ENCODE data around the gene SLC48A1.
"Not testable (repeated sequence)": the region's sequence is repeated elsewhere in the genome, so short reads cannot be mapped to it uniquely, and the experiment has no call there.

Gene SLC48A1

GRCh38 chr12:47800582-47800981, 27.5 kb downstream of the SLC48A1 start:
- H3K4me1 Mint-ChIP-seq = peaks cover 83% of the 10 kb centered on the region

DNA sequence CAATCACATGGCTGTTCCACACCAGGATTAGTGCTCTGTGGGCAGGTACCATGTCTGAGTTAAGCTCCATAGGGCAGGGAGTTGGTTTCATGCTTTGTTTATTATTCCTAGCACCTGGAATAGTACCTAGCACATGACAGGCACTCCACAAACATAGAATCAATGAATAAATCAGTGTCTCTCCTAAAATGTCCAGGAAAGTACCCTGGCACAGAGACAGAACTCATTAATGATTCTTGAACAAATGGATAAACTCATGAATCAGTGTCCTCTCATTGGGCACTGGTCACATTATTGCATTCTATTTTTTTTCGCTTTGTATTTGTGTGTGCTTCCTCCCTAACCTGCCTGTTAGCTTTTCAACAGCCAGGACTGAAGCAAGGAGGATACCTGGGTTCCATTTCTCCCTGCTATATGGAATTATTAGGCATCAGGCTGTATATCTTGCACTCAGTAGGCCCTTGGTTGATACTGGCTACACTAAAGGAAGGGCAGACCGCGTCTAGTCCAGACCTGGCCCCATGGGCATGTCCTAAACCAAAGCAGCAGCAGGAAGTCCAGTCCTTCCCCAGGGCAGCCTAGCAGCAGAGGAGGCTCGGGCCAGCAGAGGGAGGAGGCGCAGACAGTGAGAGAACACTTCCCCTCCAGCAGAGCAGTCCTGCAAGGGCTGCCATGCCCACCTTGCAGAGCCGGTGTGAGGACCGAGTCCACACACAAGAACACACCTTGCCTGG, 28.3 kb downstream of the SLC48A1 start:
- no peaks in the 10 kb centered on the region for H3K27me3 Mint-ChIP-seq
- H3K27ac Mint-ChIP-seq = peak overlapping the region; percentile 87 to 96
- DNase-seq (no peak), ATAC-seq (no peak)
- H3K4me1 Mint-ChIP-seq = peaks cover 91% of the 10 kb centered on the region
- peak overlapping the region in 1 of 2 donors; percentile 78 for H3K4me3 Mint-ChIP-seq
- no peaks in the 10 kb centered on the region for H3K9me3 Mint-ChIP-seq

More at GRCh38 chr12:47800582-47800981, 27.5 kb downstream of the SLC48A1 start:
- H3K9me3 Mint-ChIP-seq = no peaks in the 10 kb centered on the region
- no peak overlapping the region for H3K4me3 Mint-ChIP-seq
- H3K27ac Mint-ChIP-seq = peak overlapping the region in 1 of 2 donors; percentile 96
- no peak for DNase-seq
- H3K27me3 Mint-ChIP-seq = no peaks in the 10 kb centered on the region
- ATAC-seq = no peak

DNA sequence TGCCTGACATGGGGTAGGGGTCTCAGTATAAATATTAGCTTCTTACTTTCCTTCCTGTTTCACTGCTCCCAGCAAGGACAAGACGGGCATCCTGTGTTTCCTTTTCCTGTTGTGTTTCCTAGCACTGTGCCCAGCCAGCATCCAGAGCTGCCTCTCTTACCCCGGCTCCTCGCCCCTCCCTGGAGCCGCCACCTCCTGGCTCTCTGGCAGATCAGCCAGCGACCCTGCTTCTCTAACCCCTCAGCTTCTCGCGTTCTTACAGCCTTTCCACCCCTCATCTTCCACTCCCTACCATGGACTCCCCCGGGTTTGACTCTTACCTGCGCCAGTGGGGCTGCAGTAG, 28.8 kb downstream of the SLC48A1 start:
- no peaks in the 10 kb centered on the region for H3K9me3 Mint-ChIP-seq
- no peak for DNase-seq
- no peak for ATAC-seq
- H3K4me1 Mint-ChIP-seq = peaks cover 96% of the 10 kb centered on the region
- H3K27me3 Mint-ChIP-seq = no peaks in the 10 kb centered on the region
- peak overlapping the region; percentile 43 to 90 for H3K27ac Mint-ChIP-seq
- H3K4me3 Mint-ChIP-seq = peak overlapping the region; percentile 78 to 80

DNA sequence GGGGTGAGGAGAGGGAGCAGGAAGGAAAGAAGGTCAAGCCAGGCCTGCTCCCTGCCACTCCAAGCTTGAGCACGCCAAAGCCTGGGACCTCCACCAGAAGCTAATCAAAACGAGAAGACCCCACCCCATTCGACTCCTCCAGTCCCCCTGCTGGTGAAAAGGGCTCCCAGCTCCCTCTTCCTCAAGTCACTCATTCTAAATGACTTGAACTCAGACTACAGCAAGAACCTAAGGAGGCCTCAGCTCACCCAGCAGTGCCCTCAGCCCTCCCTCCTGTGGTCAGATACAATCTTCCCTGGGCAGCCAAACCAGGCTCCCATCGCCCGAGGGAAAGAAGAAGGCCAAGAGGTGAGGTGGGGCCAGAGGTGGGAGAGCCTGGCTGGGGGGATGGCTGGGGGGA, 29.3 kb downstream of the SLC48A1 start:
- peak overlapping the region; percentile 78 to 80 for H3K4me3 Mint-ChIP-seq
- ATAC-seq (no peak), DNase-seq (no peak)
- peak overlapping the region; percentile 90 to 93 for H3K27ac Mint-ChIP-seq
- H3K9me3 Mint-ChIP-seq = no peaks in the 10 kb centered on the region
- peaks cover 100% of the 10 kb centered on the region for H3K4me1 Mint-ChIP-seq
- H3K27me3 Mint-ChIP-seq = no peaks in the 10 kb centered on the region

DNA sequence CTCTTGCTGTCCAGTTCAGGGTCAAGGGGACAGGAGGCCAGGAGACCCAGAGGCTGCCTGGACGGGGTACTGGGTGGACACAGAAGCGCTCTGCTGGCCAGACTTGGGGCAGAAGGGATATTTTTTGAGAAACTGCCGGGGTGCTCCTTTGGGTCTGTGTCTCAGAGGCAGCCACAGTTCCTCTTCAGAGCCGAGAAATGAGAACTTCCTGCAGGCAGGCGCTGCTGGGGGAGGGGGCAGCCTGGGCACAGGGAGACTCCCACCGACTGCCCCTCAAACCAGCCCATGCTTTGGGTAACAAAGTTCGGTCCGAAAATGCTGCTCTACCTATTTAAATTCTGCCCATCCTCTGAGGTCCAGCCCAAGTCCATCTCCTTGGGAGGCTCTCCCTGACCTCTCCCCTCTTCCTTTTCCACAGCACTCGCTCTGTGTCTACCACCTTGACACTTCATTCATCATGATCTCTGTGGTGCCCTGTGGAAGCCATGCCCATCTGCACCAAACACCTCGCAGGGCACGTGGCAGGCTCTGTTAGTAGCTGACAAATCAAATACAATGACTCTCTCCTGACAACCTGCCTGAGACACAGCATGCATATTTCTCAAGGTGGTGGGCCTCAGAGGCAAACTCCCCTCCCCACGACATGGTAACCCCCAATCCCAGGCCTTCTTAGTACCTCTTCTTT, 30.3 kb downstream of the SLC48A1 start:
- Mint-ChIP-seq H3K27me3 (no peaks in the 10 kb centered on the region), H3K27ac (peak overlapping the region; percentile 89 to 93), H3K9me3 (no peaks in the 10 kb centered on the region), H3K4me3 (peak overlapping the region; percentile 78 to 80), H3K4me1 (peaks cover 100% of the 10 kb centered on the region)
- ATAC-seq (no peak), DNase-seq (no peak)

- Mint-ChIP-seq H3K27ac (peak overlapping the region; percentile 91 to 94), H3K27me3 (no peaks in the 10 kb centered on the region), H3K4me3 (peak overlapping the region; percentile 78 to 80), H3K9me3 (no peaks in the 10 kb centered on the region), H3K4me1 (peaks cover 100% of the 10 kb centered on the region)
- no peak for DNase-seq
- ATAC-seq = no peak
Measured at GRCh38 chr12:47804171-47804570, 31.1 kb downstream of the SLC48A1 start.

GRCh38 chr12:47805417-47805816, 32.4 kb downstream of the SLC48A1 start:
- ATAC-seq (no peak), DNase-seq (no peak)
- H3K4me3 Mint-ChIP-seq = peak overlapping the region; percentile 78 to 95
- H3K27me3 Mint-ChIP-seq = no peaks in the 10 kb centered on the region
- peaks cover 100% of the 10 kb centered on the region for H3K4me1 Mint-ChIP-seq
- H3K27ac Mint-ChIP-seq = peak overlapping the region; percentile 91 to 94
- no peaks in the 10 kb centered on the region for H3K9me3 Mint-ChIP-seq

- Mint-ChIP-seq H3K9me3 (no peaks in the 10 kb centered on the region), H3K27ac (peak overlapping the region; percentile 74 to 90), H3K27me3 (no peaks in the 10 kb centered on the region), H3K4me3 (peak overlapping the region; percentile 78 to 95), H3K4me1 (peaks cover 100% of the 10 kb centered on the region)
- DNase-seq (no peak), ATAC-seq (no peak)
Measured at GRCh38 chr12:47807338-47807737, 34.3 kb downstream of the SLC48A1 start.

GRCh38 chr12:47808050-47808449, 35.0 kb downstream of the SLC48A1 start:
- no peaks in the 10 kb centered on the region for H3K27me3 Mint-ChIP-seq
- peak overlapping the region; percentile 74 to 90 for H3K27ac Mint-ChIP-seq
- peak overlapping the region; percentile 78 to 95 for H3K4me3 Mint-ChIP-seq
- no peaks in the 10 kb centered on the region for H3K9me3 Mint-ChIP-seq
- ATAC-seq (peak; percentile 70), DNase-seq (peak; percentile 60 to 91)
- peaks cover 96% of the 10 kb centered on the region for H3K4me1 Mint-ChIP-seq

- Mint-ChIP-seq H3K4me1 (peaks cover 96% of the 10 kb centered on the region), H3K27me3 (no peaks in the 10 kb centered on the region), H3K27ac (peak overlapping the region; percentile 74 to 90), H3K4me3 (peak overlapping the region; percentile 78 to 95), H3K9me3 (no peaks in the 10 kb centered on the region)
- DNase-seq (peak; percentile 60 to 75), ATAC-seq (peak; percentile 42)
Measured at GRCh38 chr12:47808574-47809365, 35.7 kb downstream of the SLC48A1 start.

DNA sequence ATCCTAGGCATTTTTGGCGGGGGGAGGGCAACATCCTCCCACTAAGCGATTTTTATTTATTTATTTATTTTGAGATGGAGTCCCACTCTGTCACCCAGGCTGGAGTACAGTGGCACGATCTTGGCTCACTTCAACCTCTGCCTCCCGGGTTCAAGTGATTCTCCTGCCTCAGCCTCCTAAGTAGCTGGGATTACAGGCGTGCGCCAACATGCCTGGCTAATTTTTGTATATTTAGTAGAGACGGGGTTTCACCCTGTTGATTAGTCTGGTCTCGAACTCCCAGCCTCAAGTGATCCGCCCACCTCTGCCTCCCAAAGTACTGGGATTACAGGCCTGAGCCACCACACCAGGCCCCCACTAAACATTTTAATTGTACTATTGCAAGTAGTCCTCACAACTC, 36.5 kb downstream of the SLC48A1 start:
- not testable (repeated sequence) for ATAC-seq, DNase-seq, H3K27me3 Mint-ChIP-seq, H3K9me3 Mint-ChIP-seq
- peak overlapping the region; percentile 90 to 95 for H3K4me3 Mint-ChIP-seq
- peak overlapping the region; percentile 16 to 32 for H3K27ac Mint-ChIP-seq
- H3K4me1 Mint-ChIP-seq = peaks cover 96% of the 10 kb centered on the region

DNA sequence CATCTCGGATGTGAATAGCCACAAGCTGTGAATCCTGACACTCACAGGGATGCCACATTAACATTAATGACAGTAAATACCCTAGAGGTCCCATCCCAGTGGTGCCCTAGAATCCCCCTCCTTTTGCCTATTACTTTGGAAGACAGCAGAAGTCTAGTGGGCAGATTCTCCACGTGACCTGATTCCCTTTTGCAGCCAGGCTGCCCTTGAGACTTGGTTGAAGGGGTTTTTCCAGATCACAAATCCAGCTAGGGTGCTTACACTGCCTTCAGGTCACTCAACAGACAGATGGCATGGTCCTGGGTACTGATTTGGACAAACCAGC, 38.0 kb downstream of the SLC48A1 start:
- no peak for DNase-seq
- ATAC-seq = no peak
- H3K27me3 Mint-ChIP-seq = no peaks in the 10 kb centered on the region
- H3K9me3 Mint-ChIP-seq = peaks cover 6 to 7% of the 10 kb centered on the region in 2 donors
- H3K4me1 Mint-ChIP-seq = peaks cover 96% of the 10 kb centered on the region
- H3K27ac Mint-ChIP-seq = peak overlapping the region; percentile 24 to 94
- H3K4me3 Mint-ChIP-seq = peak overlapping the region; percentile 90 to 95

- ATAC-seq = no peak
- peak overlapping the region; percentile 90 to 95 for H3K4me3 Mint-ChIP-seq
- DNase-seq = no peak
- peak overlapping the region; percentile 94 for H3K27ac Mint-ChIP-seq
- H3K4me1 Mint-ChIP-seq = peaks cover 96% of the 10 kb centered on the region
- no peaks in the 10 kb centered on the region for H3K27me3 Mint-ChIP-seq
- peaks cover 6 to 7% of the 10 kb centered on the region in 2 donors for H3K9me3 Mint-ChIP-seq
Measured at GRCh38 chr12:47811581-47812484, 38.8 kb downstream of the SLC48A1 start.

- Mint-ChIP-seq H3K4me1 (peaks cover 92% of the 10 kb centered on the region), H3K27ac (peak overlapping the region; percentile 96 to 99), H3K4me3 (peak overlapping the region; percentile 90 to 95), H3K9me3 (peaks cover 6 to 7% of the 10 kb centered on the region in 2 donors), H3K27me3 (no peaks in the 10 kb centered on the region)
- peak; percentile 79 for ATAC-seq
- peak; percentile 93 to 97 for DNase-seq
Measured at GRCh38 chr12:47812797-47813510, 39.9 kb downstream of the SLC48A1 start.
